Right lobe of liver (tissue), 6 donors: ENCODE results near the gene ASB2. TPM values are rescaled to one million over a fixed set of nuclear protein-coding genes. Genes with fewer than 3 reads are reported as not detected.

Source experiments
- ATAC-seq, 4 donors: fragments of 200-7000 bp; cut with Tn5 transposase; one replicate each; pipeline ENCODE4 v1.9.1; 2020; ENCODE audit warnings: mild to moderate bottlenecking in 4 of 4, moderate library complexity in 4 of 4
- DNase-seq, 3 donors: peaks; one replicate each; pipeline ENCODE4 v3.0.0-alpha.2; 2020
- H3K27ac ChIP-seq, 3 donors: fragments of 200-600 bp; one replicate each; pipeline ENCODE4 v1.8.0; 2022
- H3K27me3 ChIP-seq, 2 donors: fragments of 200-600 bp; one replicate each; pipeline ENCODE4 v1.8.0; 2022
- H3K36me3 ChIP-seq, 4 donors: fragments of 200-600 bp; sonication (generic) in 1 of 4; one replicate each; pipeline versions ENCODE4 v1.5.1 to v1.8.0; 2017 to 2022; ENCODE audit warnings: control low read depth in 1 of 4
- H3K4me1 ChIP-seq, 4 donors: fragments of 200-600 bp; sonication (generic) in 1 of 4; one replicate each; pipeline versions ENCODE4 v1.5.1 to v1.8.0; 2017 to 2022; ENCODE audit warnings: control low read depth in 1 of 4
- H3K4me3 ChIP-seq, 3 donors: fragments of 200-600 bp; one replicate each; pipeline ENCODE4 v1.8.0; 2022
- H3K9me3 ChIP-seq, 4 donors: fragments of 200-600 bp; sonication (generic) in 1 of 4; one replicate each; pipeline versions ENCODE4 v1.5.1 to v1.8.0; 2017 to 2022; ENCODE audit warnings: control low read depth in 1 of 4
- POLR2A ChIP-seq: fragments of 450-650 bp; IDR thresholded peaks from one replicate; pipeline ENCODE4 v1.6.1; 2017; ENCODE audit warnings: antibody characterized with exemption, mild to moderate bottlenecking
- WGBS: methylation state at CpG from one replicate; pipeline ENCODE4 v1.1.6; 2018; ENCODE audit warnings: low coverage, low lambda C conversion rate; ENCODE audit not compliant: insufficient coverage; ENCODE audit errors: missing lambda C conversion rate; 5-methylcytosine and 5-hydroxymethylcytosine counted together
- intact Hi-C, 2 donors: fragments of 100-400 bp; cut with DNase I; formaldehyde crosslinking; loops; one replicate each; pipeline versions ENCODE4 v1.11.2 to v1.14.1; 2022
- total RNA-seq, 6 experiments: library from RNA; depleted of rRNA in 2 of 6; stranded (reverse); fragments of >200 nt in 2 of 6; fragmentation: NEBNext Ultra II Directional in 3 of 6; extraction: Animal tissue kit (Norgen Biotek cat#: 25700) in 3 of 6; gene quantifications; one replicate each; pipeline versions ENCODE4 v1.1.0 to v1.2.4, GENCODE V29; 2016 to 2023
- TF ChIP-seq, protein P1 (sequence below), 4 donors: fragments of 200-600 bp in 3 of 4; fragments of 450-650 bp in 1 of 4; IDR thresholded peaks; one replicate each; pipeline versions ENCODE4 v1.5.1 to v1.8.0; 2016 to 2022; ENCODE audit warnings: antibody characterized with exemption in 4 of 4, mild to moderate bottlenecking in 2 of 4
- donor health status: DM: no; HTN: yes; CAD: no.
- donor health status: DM: no; HTN: no; CAD: no.
- donor health status: DM: no; HTN: no; CAD: no.
- donor health status: DM: no; HTN: yes; CAD: no.
- donor health status: DM: no; HTN: yes; CAD: no.

The ASB2 gene
- total RNA-seq, 6 experiments from 2014 or later = 0.20 to 0.59 (median 0.28) TPM

DNA sequence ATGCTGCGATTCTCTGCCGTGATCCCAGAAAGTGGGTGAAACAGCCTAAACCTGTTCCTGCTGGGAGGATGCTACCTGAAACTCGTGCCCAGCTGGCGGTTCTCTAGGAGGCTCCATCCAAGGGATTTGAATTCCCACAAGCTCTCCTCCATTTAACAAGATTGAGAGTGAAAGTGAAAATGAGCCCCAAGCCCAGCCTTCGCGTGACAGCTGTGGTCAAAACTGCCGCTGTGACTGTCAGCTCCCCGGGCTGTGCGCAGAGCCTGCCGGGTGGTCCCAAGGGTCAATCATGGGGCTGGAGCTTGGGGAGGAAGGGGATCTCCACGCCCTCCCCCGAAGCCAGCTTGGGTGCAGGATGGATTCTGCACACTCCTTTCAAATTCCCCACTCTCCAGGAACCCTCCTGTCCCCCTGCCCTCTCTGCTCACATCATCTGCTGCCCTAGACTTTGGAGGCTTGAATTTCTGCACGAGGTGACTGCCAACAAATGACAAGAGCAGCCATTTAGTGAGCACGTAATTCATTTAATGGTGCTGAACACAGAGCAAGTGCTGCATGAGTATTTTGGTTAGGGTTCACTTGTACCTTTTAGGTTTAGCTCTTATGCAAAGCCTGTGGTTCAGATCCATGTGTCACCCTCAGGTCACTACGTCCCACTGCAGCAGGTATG, 5.3 kb downstream of the ASB2 start:
- peak overlapping the region; percentile 1 to 21 (median 18) for H3K4me3 ChIP-seq
- H3K36me3 ChIP-seq = no peaks in the 10 kb centered on the region
- peak; percentile 30 to 65 (median 58) for ATAC-seq
- no peaks in the 10 kb centered on the region for H3K9me3 ChIP-seq
- H3K4me1 ChIP-seq = no peaks in the 10 kb centered on the region
- H3K27ac ChIP-seq = no peak overlapping the region
- no peak for DNase-seq
- WGBS = 38% methylated on average over 3 of the region's 15 CpGs
- TF ChIP-seq, protein P1, sequence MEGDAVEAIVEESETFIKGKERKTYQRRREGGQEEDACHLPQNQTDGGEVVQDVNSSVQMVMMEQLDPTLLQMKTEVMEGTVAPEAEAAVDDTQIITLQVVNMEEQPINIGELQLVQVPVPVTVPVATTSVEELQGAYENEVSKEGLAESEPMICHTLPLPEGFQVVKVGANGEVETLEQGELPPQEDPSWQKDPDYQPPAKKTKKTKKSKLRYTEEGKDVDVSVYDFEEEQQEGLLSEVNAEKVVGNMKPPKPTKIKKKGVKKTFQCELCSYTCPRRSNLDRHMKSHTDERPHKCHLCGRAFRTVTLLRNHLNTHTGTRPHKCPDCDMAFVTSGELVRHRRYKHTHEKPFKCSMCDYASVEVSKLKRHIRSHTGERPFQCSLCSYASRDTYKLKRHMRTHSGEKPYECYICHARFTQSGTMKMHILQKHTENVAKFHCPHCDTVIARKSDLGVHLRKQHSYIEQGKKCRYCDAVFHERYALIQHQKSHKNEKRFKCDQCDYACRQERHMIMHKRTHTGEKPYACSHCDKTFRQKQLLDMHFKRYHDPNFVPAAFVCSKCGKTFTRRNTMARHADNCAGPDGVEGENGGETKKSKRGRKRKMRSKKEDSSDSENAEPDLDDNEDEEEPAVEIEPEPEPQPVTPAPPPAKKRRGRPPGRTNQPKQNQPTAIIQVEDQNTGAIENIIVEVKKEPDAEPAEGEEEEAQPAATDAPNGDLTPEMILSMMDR (IDR thresholded peaks at IDR 0.05) = no peak
- TF ChIP-seq POLR2A = no peak
- no peaks in the 10 kb centered on the region for H3K27me3 ChIP-seq
- intact Hi-C loops = no loop called here

DNA sequence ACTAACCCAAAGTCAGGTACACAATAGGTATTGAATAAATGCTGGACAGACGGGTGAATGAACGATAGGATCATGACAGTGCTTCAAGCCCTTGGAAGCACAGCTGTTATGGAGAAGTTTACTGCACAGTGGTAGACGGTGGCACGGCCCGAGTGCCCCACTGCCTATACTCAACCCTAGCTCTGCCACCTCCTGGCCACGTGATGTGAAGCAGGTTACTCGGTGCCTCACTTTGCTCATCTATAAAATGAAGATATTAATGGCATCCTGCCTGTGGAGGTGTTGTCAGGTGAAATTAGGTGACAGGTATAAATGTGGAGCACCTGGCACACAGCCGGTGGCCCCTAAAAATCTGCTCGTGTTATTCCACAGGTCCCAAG, 5.8 kb downstream of the ASB2 start:
- Histone ChIP-seq H3K27me3 (no peaks in the 10 kb centered on the region), H3K4me3 (peak overlapping the region; percentile 1 to 21 (median 18)), H3K9me3 (no peaks in the 10 kb centered on the region), H3K27ac (no peak overlapping the region), H3K4me1 (no peaks in the 10 kb centered on the region), H3K36me3 (no peaks in the 10 kb centered on the region)
- peak in 1 of 3 donors; percentile 60 for DNase-seq
- intact Hi-C loops = no loop called here
- peak; percentile 55 to 85 (median 60) for ATAC-seq
- WGBS = 28% methylated on average over 5 of the region's 9 CpGs
- no peak for TF ChIP-seq POLR2A
- TF ChIP-seq, protein P1 (IDR thresholded peaks at IDR 0.05) = peak; percentile 21 to 34 (median 29)

DNA sequence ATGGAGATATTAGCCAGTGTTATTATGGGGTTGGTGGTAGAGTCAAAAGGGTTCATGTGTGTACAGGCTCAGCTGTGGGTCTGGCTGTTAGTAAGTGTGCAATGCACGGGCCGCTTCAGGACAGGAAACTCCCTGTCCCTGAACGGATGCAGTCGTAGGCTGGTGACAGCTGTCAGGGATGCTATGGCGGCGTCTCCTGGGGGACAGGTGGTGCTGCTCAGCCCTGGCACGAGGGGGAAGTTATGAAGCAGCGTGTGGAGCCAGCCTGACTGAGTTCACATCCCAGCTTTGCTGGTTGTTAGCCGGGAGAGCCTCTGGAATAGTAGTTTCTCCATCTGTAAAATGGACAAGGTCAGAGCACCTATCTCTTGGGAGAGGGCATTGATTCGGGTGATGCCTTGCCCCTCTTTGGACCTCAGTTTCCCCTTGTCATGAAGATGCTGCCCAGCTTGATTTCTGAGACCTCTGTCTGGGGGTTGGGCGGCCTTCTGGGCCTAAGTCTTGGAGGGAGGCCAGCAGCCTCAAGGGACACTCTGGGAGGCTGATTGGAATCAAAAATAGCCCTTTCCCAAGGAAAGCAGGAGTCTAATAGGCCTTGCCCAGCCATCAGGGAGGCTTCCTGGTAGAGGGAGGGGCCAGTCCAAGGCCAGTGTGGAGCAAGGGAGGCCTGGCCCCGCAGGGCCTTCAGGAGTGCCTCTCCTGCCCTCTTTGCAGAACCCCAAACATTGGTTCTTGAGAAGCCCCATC, 7.1 kb downstream of the ASB2 start:
- H3K4me1 ChIP-seq = no peaks in the 10 kb centered on the region
- WGBS = 80% methylated on average over 3 of the region's 12 CpGs

DNA sequence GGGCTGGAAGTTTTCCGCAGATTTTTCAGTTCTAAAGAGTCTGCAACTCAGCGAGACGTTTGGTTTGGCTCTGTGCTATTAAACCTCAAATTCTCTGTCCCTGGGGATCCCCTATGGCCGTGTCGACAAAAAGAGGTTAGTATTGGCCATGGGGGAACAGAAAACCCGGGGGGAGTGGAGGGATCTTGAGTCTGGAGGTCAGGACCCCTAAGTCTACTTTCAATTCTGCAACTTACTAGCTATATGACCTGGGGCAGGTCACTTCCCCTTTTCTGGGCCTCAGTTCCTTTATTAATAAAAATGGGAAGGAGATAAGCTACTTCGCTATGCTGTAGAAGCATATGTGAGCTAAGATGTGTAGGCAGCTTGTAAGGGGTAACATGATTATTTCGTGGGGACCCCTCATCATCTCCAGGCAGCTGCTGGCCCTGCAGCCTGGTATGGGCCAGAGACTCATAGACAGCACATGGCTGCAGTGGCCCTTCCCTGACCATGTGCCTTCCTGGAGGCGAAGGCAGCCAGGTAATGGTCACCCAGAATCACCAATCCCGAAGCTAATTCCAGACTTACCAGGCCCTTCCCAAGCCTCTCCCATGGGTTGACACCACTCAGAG, 8.6 kb downstream of the ASB2 start:
- Histone ChIP-seq H3K4me1 (no peaks in the 10 kb centered on the region), H3K27ac (no peak overlapping the region), H3K4me3 (no peak overlapping the region), H3K27me3 (no peaks in the 10 kb centered on the region), H3K36me3 (no peaks in the 10 kb centered on the region), H3K9me3 (no peaks in the 10 kb centered on the region)
- 48% methylated on average over 10 of the region's 10 CpGs for WGBS
- intact Hi-C loops = no loop called here
- TF ChIP-seq, protein P1 (IDR thresholded peaks at IDR 0.05) = no peak
- TF ChIP-seq POLR2A = no peak
- peak in 2 of 4 donors; percentile 5 to 38 for ATAC-seq
- DNase-seq = no peak

More for the DNA sequence above, 7.1 kb downstream of the ASB2 start:
- H3K27ac ChIP-seq = no peak overlapping the region
- TF ChIP-seq, protein P1 (IDR thresholded peaks at IDR 0.05) = no peak
- no peak for TF ChIP-seq POLR2A
- H3K9me3 ChIP-seq = no peaks in the 10 kb centered on the region
- ATAC-seq (no peak), DNase-seq (no peak)
- H3K27me3 ChIP-seq = no peaks in the 10 kb centered on the region
- intact Hi-C loops = no loop called here
- no peak overlapping the region for H3K4me3 ChIP-seq
- H3K36me3 ChIP-seq = no peaks in the 10 kb centered on the region
